NB4 (cell line): ENCODE measurements around the gene CALML3.

ENCODE experiments used
- DNase-seq: peaks from one replicate; pipeline ENCODE4 v3.0.0; 2010; ENCODE audit warnings: low read depth
- H3K4me3 ChIP-seq: one replicate; pipeline ENCODE4 v1.5.1; 2011; ENCODE audit warnings: mild to moderate bottlenecking, low read depth, low read length, moderate library complexity
- CTCF ChIP-seq: IDR thresholded peaks from one replicate; pipeline ENCODE4 v1.5.1; 2012; ENCODE audit warnings: low read depth, low read length
- MYC ChIP-seq: IDR thresholded peaks from 2 replicates; pipeline ENCODE4 v1.6.1; 2011; ENCODE audit warnings: low read depth, low read length
- POLR2A ChIP-seq: IDR thresholded peaks from 2 replicates; pipeline ENCODE4 v1.6.1; 2011; ENCODE audit warnings: mild to moderate bottlenecking; ENCODE audit not compliant: insufficient read length; ENCODE audit errors: extremely low read depth
- TF ChIP-seq, protein P1 (sequence below): IDR thresholded peaks from 2 replicates; pipeline ENCODE4 v1.6.1; 2011; ENCODE audit warnings: low read depth, low read length

CALML3 gene

GRCh38 chr10:5515948-5516761 is 8.6 kb upstream of the CALML3 start:
- no peak for DNase-seq
- TF ChIP-seq, protein P1, sequence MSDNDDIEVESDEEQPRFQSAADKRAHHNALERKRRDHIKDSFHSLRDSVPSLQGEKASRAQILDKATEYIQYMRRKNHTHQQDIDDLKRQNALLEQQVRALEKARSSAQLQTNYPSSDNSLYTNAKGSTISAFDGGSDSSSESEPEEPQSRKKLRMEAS, result no peak
- TF ChIP-seq CTCF, result no peak
- no peak for TF ChIP-seq MYC
- TF ChIP-seq POLR2A, result no peak
- H3K4me3 ChIP-seq, result no peak overlapping the region

GRCh38 chr10:5517546-5517945 is 7.2 kb upstream of the CALML3 start:
- TF ChIP-seq, protein P1, result no peak
- TF ChIP-seq MYC (no peak), CTCF (no peak), POLR2A (no peak)
- DNase-seq, result no peak
- no peak overlapping the region for H3K4me3 ChIP-seq

DNA sequence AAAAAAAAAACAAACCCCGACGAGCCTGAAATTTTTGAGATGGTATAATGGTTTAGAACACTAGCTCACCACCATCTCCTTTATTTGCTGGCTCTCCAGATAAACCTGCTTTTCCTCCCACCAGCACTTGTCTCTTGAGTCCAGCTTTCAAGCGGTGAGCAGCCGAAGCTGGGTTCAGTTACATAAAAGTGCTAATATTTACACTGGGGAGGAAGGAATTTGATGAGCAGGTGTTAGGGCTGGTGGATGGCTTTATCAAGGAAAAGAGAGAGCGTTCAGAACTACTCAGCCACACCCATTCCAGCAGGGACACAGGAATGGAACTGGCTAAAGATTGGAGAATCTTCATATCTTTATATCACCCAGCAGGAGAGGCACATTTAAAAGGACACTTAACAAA is 6.6 kb upstream of the CALML3 start:
- no peak overlapping the region for H3K4me3 ChIP-seq
- no peak for DNase-seq
- TF ChIP-seq POLR2A (no peak), CTCF (no peak), MYC (no peak)
- TF ChIP-seq, protein P1, result no peak

- H3K4me3 ChIP-seq, result no peak overlapping the region
- DNase-seq, result no peak
- no peak for TF ChIP-seq MYC
- no peak for TF ChIP-seq POLR2A
- no peak for TF ChIP-seq CTCF
- TF ChIP-seq, protein P1, result no peak
Observed at GRCh38 chr10:5519054-5519453, 5.7 kb upstream of the CALML3 start.

- no peak overlapping the region for H3K4me3 ChIP-seq
- TF ChIP-seq CTCF, result no peak
- TF ChIP-seq MYC, result no peak
- TF ChIP-seq POLR2A, result no peak
- TF ChIP-seq, protein P1, result no peak
- no peak for DNase-seq
Observed at GRCh38 chr10:5522913-5523560, 1.7 kb upstream of the CALML3 start.
